GM18858 (cell line): ENCODE measurements around the gene KLHL28.

ENCODE experiments used
- ATAC-seq: cut with Tn5 transposase; IDR thresholded peaks from one replicate; pipeline ENCODE4 v1.9.1; 2021; ENCODE audit not compliant: unreplicated experiment

Gene KLHL28

GRCh38 chr14:44960646-44961045, 1.1 kb downstream of the KLHL28 start:
- no peak for ATAC-seq

- no peak for ATAC-seq
Observed at GRCh38 chr14:44960146-44960545, 1.6 kb downstream of the KLHL28 start.

- ATAC-seq: no peak
Observed at GRCh38 chr14:44959538-44959937, 2.2 kb downstream of the KLHL28 start.

- no peak for ATAC-seq
Observed at GRCh38 chr14:44956866-44957265, 4.9 kb downstream of the KLHL28 start.

- ATAC-seq: no peak
Observed at GRCh38 chr14:44955528-44955927, 6.2 kb downstream of the KLHL28 start.

- ATAC-seq: no peak
Observed at GRCh38 chr14:44954750-44955149, 7.0 kb downstream of the KLHL28 start.

- no peak for ATAC-seq
Observed at GRCh38 chr14:44952391-44953110, 9.2 kb downstream of the KLHL28 start.

- no peak for ATAC-seq
Observed at GRCh38 chr14:44951051-44951450, 10.7 kb downstream of the KLHL28 start.

GRCh38 chr14:44945264-44945663, 16.5 kb downstream of the KLHL28 start:
- ATAC-seq: no peak

GRCh38 chr14:44944107-44944506, 17.6 kb downstream of the KLHL28 start:
- ATAC-seq: no peak

- ATAC-seq: no peak
Observed at GRCh38 chr14:44942436-44942835, 19.3 kb downstream of the KLHL28 start.

GRCh38 chr14:44941591-44941990, 20.2 kb downstream of the KLHL28 start:
- no peak for ATAC-seq

GRCh38 chr14:44940944-44941343, 20.8 kb downstream of the KLHL28 start:
- no peak for ATAC-seq

GRCh38 chr14:44940211-44940610, 21.5 kb downstream of the KLHL28 start:
- ATAC-seq: no peak

GRCh38 chr14:44937547-44937946, 24.2 kb downstream of the KLHL28 start:
- ATAC-seq: no peak

GRCh38 chr14:44935155-44935554, 26.6 kb downstream of the KLHL28 start:
- no peak for ATAC-seq

GRCh38 chr14:44928793-44929192, 33.0 kb downstream of the KLHL28 start:
- no peak for ATAC-seq

GRCh38 chr14:44914849-44915248, 46.9 kb downstream of the KLHL28 start:
- no peak for ATAC-seq

- no peak for ATAC-seq
Observed at GRCh38 chr14:44912041-44912869, 49.5 kb downstream of the KLHL28 start.

- no peak for ATAC-seq
Observed at GRCh38 chr14:44910821-44911220, 50.9 kb downstream of the KLHL28 start.

- ATAC-seq: no peak
Observed at GRCh38 chr14:44901696-44902095, 60.1 kb downstream of the KLHL28 start.

- ATAC-seq: no peak
Observed at GRCh38 chr14:44898551-44898950, 63.2 kb downstream of the KLHL28 start.

- ATAC-seq: no peak
Observed at GRCh38 chr14:44897845-44898151, 63.9 kb downstream of the KLHL28 start.
